ENCODE results near the gene JAZF1.

Gene JAZF1

DNA sequence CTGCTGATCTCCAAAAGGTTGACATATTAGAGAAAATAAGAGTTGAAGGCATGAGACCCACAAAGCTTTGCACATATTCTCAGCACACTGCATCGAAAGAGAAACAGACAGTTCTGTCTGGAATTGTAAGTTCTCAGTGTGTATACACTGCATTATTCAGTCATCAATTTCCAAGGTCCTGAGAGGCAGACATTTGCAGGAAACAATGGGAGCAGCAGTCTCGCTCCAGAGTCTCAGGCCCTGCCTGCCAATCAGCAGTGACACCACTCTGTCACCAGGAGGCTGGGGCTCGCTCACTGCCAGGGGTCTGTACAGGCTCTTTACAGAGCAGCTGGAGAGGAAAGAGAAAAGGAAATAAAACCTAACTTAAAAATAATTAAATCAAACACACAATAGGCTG is 36.3 kb downstream of the JAZF1 start:
- Histone ChIP-seq H3K4me1 (ENCODE audit: control insufficient read depth, insufficient read depth, low read length) (peaks cover 17% of the 10 kb centered on the region), H3K9me3 (ENCODE audit: control insufficient read depth, low read length) (no peaks in the 10 kb centered on the region), H3K9ac (ENCODE audit: low read length) (no peak overlapping the region), H3K4me3 (ENCODE audit: low read length) (no peak overlapping the region), H3K27me3 (ENCODE audit: control insufficient read depth, insufficient read depth, low read length) (no peaks in the 10 kb centered on the region), H3K36me3 (ENCODE audit: control insufficient read depth, insufficient read depth, low read length) (no peaks in the 10 kb centered on the region)

GRCh38 chr7:28142650-28143049 is 37.9 kb downstream of the JAZF1 start:
- no peaks in the 10 kb centered on the region for H3K9me3 ChIP-seq (ENCODE audit: control insufficient read depth, low read length)
- peaks cover 11% of the 10 kb centered on the region for H3K4me1 ChIP-seq (ENCODE audit: control insufficient read depth, insufficient read depth, low read length)
- no peaks in the 10 kb centered on the region for H3K36me3 ChIP-seq (ENCODE audit: control insufficient read depth, insufficient read depth, low read length)
- no peak overlapping the region for H3K4me3 ChIP-seq (ENCODE audit: low read length)
- H3K27me3 ChIP-seq (ENCODE audit: control insufficient read depth, insufficient read depth, low read length) = no peaks in the 10 kb centered on the region
- H3K9ac ChIP-seq (ENCODE audit: low read length) = no peak overlapping the region

- no peak overlapping the region for H3K4me3 ChIP-seq (ENCODE audit: low read length)
- H3K4me1 ChIP-seq (ENCODE audit: control insufficient read depth, insufficient read depth, low read length) = peaks cover 11% of the 10 kb centered on the region
- H3K27me3 ChIP-seq (ENCODE audit: control insufficient read depth, insufficient read depth, low read length) = no peaks in the 10 kb centered on the region
- no peak overlapping the region for H3K9ac ChIP-seq (ENCODE audit: low read length)
- no peaks in the 10 kb centered on the region for H3K36me3 ChIP-seq (ENCODE audit: control insufficient read depth, insufficient read depth, low read length)
- H3K9me3 ChIP-seq (ENCODE audit: control insufficient read depth, low read length) = no peaks in the 10 kb centered on the region
Observed at GRCh38 chr7:28140979-28141378, 39.6 kb downstream of the JAZF1 start.

- no peaks in the 10 kb centered on the region for H3K36me3 ChIP-seq (ENCODE audit: control insufficient read depth, insufficient read depth, low read length)
- H3K4me1 ChIP-seq (ENCODE audit: control insufficient read depth, insufficient read depth, low read length) = peaks cover 2% of the 10 kb centered on the region
- H3K27me3 ChIP-seq (ENCODE audit: control insufficient read depth, insufficient read depth, low read length) = no peaks in the 10 kb centered on the region
- H3K9ac ChIP-seq (ENCODE audit: low read length) = no peak overlapping the region
- H3K4me3 ChIP-seq (ENCODE audit: low read length) = no peak overlapping the region
- no peaks in the 10 kb centered on the region for H3K9me3 ChIP-seq (ENCODE audit: control insufficient read depth, low read length)
Observed at GRCh38 chr7:28138837-28139236, 41.8 kb downstream of the JAZF1 start.

DNA sequence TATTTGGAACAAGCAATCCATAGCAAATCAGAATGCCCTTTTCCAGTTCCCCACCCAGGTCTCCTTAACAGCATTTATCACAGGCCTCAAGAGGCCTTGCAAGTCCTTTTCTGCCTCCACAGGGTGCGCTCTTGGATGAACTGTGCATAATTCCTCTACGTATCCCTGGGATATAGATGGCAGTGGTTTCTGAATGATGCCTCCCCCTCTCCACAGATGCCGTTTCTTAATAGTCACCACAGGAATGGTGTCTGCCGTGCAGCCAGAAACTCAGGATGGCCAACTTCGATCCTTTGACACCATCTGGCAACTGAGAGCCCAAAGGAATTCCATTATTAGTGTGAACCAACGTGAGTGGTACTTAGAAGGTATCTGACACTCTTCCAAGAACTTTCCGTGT is 43.1 kb downstream of the JAZF1 start:
- Histone ChIP-seq H3K9ac (ENCODE audit: low read length) (no peak overlapping the region), H3K4me1 (ENCODE audit: control insufficient read depth, insufficient read depth, low read length) (no peaks in the 10 kb centered on the region), H3K36me3 (ENCODE audit: control insufficient read depth, insufficient read depth, low read length) (no peaks in the 10 kb centered on the region), H3K4me3 (ENCODE audit: low read length) (no peak overlapping the region), H3K9me3 (ENCODE audit: control insufficient read depth, low read length) (no peaks in the 10 kb centered on the region), H3K27me3 (ENCODE audit: control insufficient read depth, insufficient read depth, low read length) (no peaks in the 10 kb centered on the region)

DNA sequence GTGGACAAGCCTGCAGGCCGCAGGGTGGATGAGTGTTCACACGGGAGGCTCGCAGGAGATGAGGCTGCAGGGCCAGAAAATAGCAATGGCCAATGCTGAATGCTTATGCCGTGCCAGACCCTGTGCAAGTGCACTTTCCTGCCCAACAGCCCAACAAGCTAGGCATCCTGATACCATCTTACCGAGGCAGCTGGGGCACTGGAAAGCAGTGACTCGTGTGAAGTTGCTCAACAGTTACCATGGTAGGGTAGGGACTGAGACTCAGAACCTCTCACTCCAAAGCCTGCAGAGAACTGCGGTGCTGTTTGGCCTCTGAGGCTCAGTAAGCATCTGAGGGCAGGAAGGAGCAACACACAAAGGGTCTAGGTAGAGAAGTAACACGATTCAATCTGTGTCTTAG is 43.7 kb downstream of the JAZF1 start:
- Histone ChIP-seq H3K36me3 (ENCODE audit: control insufficient read depth, insufficient read depth, low read length) (no peaks in the 10 kb centered on the region), H3K9me3 (ENCODE audit: control insufficient read depth, low read length) (no peaks in the 10 kb centered on the region), H3K9ac (ENCODE audit: low read length) (no peak overlapping the region), H3K4me1 (ENCODE audit: control insufficient read depth, insufficient read depth, low read length) (no peaks in the 10 kb centered on the region), H3K27me3 (ENCODE audit: control insufficient read depth, insufficient read depth, low read length) (no peaks in the 10 kb centered on the region), H3K4me3 (ENCODE audit: low read length) (no peak overlapping the region)

DNA sequence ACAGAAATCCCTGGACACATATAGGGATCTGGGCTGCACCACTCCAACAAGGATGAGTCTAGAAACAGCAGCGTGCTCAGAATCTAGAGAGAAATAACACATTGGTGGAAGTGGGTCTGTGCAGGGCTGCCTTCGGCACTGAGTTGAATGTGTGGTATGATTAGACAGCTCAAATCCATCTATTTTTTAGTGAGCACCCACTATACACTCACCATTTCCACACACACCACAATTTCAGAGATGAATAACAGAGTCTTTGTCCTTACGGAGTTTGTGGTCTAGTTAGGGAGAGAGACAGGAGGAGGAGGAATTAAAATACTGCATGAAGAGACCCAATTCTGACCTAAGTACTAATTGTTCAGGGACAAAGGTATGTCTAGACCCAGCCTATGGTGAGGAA is 44.2 kb downstream of the JAZF1 start:
- no peaks in the 10 kb centered on the region for H3K27me3 ChIP-seq (ENCODE audit: control insufficient read depth, insufficient read depth, low read length)
- H3K9me3 ChIP-seq (ENCODE audit: control insufficient read depth, low read length) = no peaks in the 10 kb centered on the region

DNA sequence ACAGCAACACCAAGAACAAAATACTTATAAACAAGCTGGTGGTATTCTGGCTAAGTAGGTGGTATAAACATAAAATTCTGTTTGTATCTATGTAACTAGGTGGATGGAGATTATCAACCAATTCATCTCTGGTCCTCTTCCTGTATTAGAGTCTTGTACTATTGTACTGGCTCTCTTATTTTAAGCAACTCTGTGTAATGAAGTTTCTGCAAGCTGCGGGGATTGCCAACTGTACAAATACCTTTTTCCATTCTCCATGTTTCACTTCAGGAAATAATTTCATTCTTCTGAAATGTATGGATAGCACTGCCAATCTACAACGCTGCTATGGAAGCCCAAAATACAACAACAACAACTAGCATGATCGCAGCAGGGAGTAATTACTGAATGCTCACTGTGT is 44.8 kb downstream of the JAZF1 start:
- Histone ChIP-seq H3K27me3 (ENCODE audit: control insufficient read depth, insufficient read depth, low read length) (no peaks in the 10 kb centered on the region), H3K4me3 (ENCODE audit: low read length) (no peak overlapping the region), H3K4me1 (ENCODE audit: control insufficient read depth, insufficient read depth, low read length) (no peaks in the 10 kb centered on the region), H3K36me3 (ENCODE audit: control insufficient read depth, insufficient read depth, low read length) (no peaks in the 10 kb centered on the region), H3K9me3 (ENCODE audit: control insufficient read depth, low read length) (no peaks in the 10 kb centered on the region), H3K9ac (ENCODE audit: low read length) (no peak overlapping the region)

More for the DNA sequence above, 44.2 kb downstream of the JAZF1 start:
- Histone ChIP-seq H3K9ac (ENCODE audit: low read length) (no peak overlapping the region), H3K4me3 (ENCODE audit: low read length) (no peak overlapping the region), H3K36me3 (ENCODE audit: control insufficient read depth, insufficient read depth, low read length) (no peaks in the 10 kb centered on the region), H3K4me1 (ENCODE audit: control insufficient read depth, insufficient read depth, low read length) (no peaks in the 10 kb centered on the region)

DNA sequence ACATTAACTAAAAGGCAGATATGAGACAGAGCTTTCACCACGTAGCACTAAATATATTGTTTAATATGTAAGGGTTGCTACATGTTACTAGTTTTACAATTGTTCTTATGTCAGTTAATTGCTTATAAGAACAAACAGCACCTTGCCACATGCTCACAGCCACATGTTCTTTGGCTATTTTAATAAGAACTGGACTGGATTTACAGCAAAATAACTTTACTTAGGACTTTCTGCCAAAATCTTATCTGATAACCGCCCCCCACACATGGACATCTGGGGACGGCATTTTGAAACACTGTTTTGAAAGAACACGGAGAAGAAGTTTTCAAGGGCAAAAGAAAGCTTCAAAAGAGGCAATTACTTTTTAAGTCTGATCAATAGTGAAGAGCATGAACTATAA is 45.3 kb downstream of the JAZF1 start:
- no peak overlapping the region for H3K9ac ChIP-seq (ENCODE audit: low read length)
- no peaks in the 10 kb centered on the region for H3K36me3 ChIP-seq (ENCODE audit: control insufficient read depth, insufficient read depth, low read length)
- no peaks in the 10 kb centered on the region for H3K9me3 ChIP-seq (ENCODE audit: control insufficient read depth, low read length)
- no peak overlapping the region for H3K4me3 ChIP-seq (ENCODE audit: low read length)
- no peaks in the 10 kb centered on the region for H3K27me3 ChIP-seq (ENCODE audit: control insufficient read depth, insufficient read depth, low read length)
- no peaks in the 10 kb centered on the region for H3K4me1 ChIP-seq (ENCODE audit: control insufficient read depth, insufficient read depth, low read length)

DNA sequence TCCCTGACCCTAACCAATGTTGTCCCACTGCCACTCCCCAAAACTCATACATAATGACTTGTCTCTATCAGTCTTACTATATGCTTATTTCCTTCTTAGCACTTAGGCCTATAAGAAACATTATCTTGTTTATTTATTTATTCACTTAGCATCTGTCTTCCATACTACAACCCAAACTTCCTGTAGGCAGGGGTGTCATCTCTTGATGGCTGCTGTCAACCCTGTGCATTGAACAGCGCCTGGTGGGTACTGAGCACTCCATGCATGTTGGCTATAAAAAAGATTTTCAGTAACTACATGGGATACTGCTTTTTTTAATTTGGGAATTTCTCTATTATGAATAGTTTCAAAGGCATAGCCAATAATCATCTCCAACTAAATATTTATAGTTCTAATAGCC is 46.7 kb downstream of the JAZF1 start:
- H3K4me1 ChIP-seq (ENCODE audit: control insufficient read depth, insufficient read depth, low read length) = no peaks in the 10 kb centered on the region
- no peak overlapping the region for H3K4me3 ChIP-seq (ENCODE audit: low read length)
- H3K9me3 ChIP-seq (ENCODE audit: control insufficient read depth, low read length) = no peaks in the 10 kb centered on the region
- no peak overlapping the region for H3K9ac ChIP-seq (ENCODE audit: low read length)
- no peaks in the 10 kb centered on the region for H3K36me3 ChIP-seq (ENCODE audit: control insufficient read depth, insufficient read depth, low read length)
- H3K27me3 ChIP-seq (ENCODE audit: control insufficient read depth, insufficient read depth, low read length) = no peaks in the 10 kb centered on the region

DNA sequence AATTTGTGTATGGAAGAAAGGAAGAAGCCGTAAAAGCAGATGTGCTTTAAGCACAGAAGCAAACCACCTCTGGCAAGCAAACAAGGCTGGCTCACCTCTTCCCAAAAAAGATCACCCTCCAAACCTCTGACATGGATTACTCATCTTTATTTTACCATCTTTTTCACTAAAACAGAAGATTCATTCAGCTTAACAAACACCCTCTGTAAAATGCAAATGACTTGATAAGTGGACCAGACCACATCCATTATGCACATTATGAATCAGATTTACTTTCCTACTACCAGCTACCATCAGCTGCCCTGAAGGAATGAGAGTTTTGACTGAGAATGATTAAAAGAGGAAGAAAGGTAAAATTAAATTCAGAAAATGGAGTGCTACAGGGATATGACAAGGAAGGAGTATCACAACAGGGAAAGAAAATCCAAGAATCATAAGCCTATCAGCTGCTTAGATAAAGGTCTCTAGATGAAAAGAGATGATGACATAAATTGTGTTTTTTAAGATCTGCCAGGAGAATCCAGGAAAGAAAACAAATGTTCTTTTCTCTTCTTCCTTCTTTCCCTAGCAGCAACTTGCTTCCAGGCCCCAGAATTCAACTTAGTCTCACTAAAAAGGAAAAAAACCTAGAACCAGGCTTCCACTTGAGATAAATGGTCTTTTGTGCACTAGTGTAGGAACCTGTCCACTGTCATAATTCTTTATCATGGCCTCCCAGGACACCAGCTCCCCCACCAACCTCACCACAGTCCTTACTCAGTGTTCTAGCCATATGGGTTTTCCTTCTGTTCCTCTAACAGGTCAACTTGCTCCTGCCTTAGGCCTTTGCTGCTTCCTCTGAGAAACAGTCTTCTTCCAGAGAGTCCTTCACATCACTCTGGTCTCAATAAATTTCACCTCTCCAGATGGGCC is 47.4 kb downstream of the JAZF1 start:
- no peaks in the 10 kb centered on the region for H3K4me1 ChIP-seq (ENCODE audit: control insufficient read depth, insufficient read depth, low read length)
- H3K9ac ChIP-seq (ENCODE audit: low read length) = no peak overlapping the region
- H3K27me3 ChIP-seq (ENCODE audit: control insufficient read depth, insufficient read depth, low read length) = no peaks in the 10 kb centered on the region
- no peaks in the 10 kb centered on the region for H3K9me3 ChIP-seq (ENCODE audit: control insufficient read depth, low read length)
- no peak overlapping the region for H3K4me3 ChIP-seq (ENCODE audit: low read length)
- no peaks in the 10 kb centered on the region for H3K36me3 ChIP-seq (ENCODE audit: control insufficient read depth, insufficient read depth, low read length)

GRCh38 chr7:28130277-28130676 is 50.3 kb downstream of the JAZF1 start:
- no peak overlapping the region for H3K4me3 ChIP-seq (ENCODE audit: low read length)
- no peaks in the 10 kb centered on the region for H3K27me3 ChIP-seq (ENCODE audit: control insufficient read depth, insufficient read depth, low read length)
- H3K9ac ChIP-seq (ENCODE audit: low read length) = no peak overlapping the region
- no peaks in the 10 kb centered on the region for H3K4me1 ChIP-seq (ENCODE audit: control insufficient read depth, insufficient read depth, low read length)
- H3K36me3 ChIP-seq (ENCODE audit: control insufficient read depth, insufficient read depth, low read length) = no peaks in the 10 kb centered on the region
- H3K9me3 ChIP-seq (ENCODE audit: control insufficient read depth, low read length) = no peaks in the 10 kb centered on the region
